ENCODE measurements around the gene KCND3.

The KCND3 gene

GRCh38 chr1:111836111-111836510 lies 153.4 kb downstream of the KCND3 start:
- H3K4me2 ChIP-seq (ENCODE audit: insufficient read depth, low read length, poor library complexity, severe bottlenecking), result no peak overlapping the region
- no peak overlapping the region for H3K18ac ChIP-seq (ENCODE audit: low read length)
- no peak for DNase-seq (ENCODE audit: low spot score)
- no peak overlapping the region for H2BK15ac ChIP-seq (ENCODE audit: low read length)
- peaks cover 0 to 2% of the 10 kb centered on the region in 2 donors for H3K4me1 ChIP-seq (ENCODE audit: control insufficient read depth in 2 of 2, insufficient read depth in 1 of 2, low read depth in 1 of 2, low read length in 2 of 2)
- no peak overlapping the region for H3K27ac ChIP-seq (replicated peaks; ENCODE audit: low read length)
- no peak overlapping the region for H2BK5ac ChIP-seq (ENCODE audit: low read length)
- no peak overlapping the region for H2BK12ac ChIP-seq (ENCODE audit: low read length)
- H3K36me3 ChIP-seq (replicated peaks in 1 of 2; ENCODE audit: control insufficient read depth in 2 of 2, insufficient read depth in 2 of 2, low read length in 2 of 2), result no peaks in the 10 kb centered on the region
- H2BK120ac ChIP-seq (ENCODE audit: low read depth, low read length), result no peak overlapping the region
- no peak overlapping the region for H4K8ac ChIP-seq (ENCODE audit: low read depth, low read length)
- H4K91ac ChIP-seq (ENCODE audit: low read depth, low read length, poor library complexity), result no peak overlapping the region
- H3K27me3 ChIP-seq (ENCODE audit: control insufficient read depth in 3 of 3, insufficient read depth in 3 of 3, low read depth in 1 of 3, low read length in 3 of 3), result no peaks in the 10 kb centered on the region
- no peak overlapping the region for H2AFZ ChIP-seq (ENCODE audit: low read length)
- no peaks in the 10 kb centered on the region for H3K9me3 ChIP-seq (replicated peaks in 1 of 2; ENCODE audit: control insufficient read depth in 2 of 2, insufficient read depth in 1 of 2, low read depth in 1 of 2, low read length in 2 of 2)
- H3K23ac ChIP-seq (ENCODE audit: low read depth, low read length, poor library complexity), result no peak overlapping the region
- H3K4me3 ChIP-seq (ENCODE audit: low read length in 2 of 2), result no peak overlapping the region
- no CpG with 5 or more reads among the region's 7 CpGs for WGBS, 2 donors (ENCODE audit: extremely low coverage in 2 of 2, insufficient read length in 2 of 2, insufficient replicate concordance in 1 of 2)
- H3K79me1 ChIP-seq (ENCODE audit: low read depth, low read length), result no peaks in the 10 kb centered on the region
- no peak overlapping the region for H3K4ac ChIP-seq (ENCODE audit: low read length)
- no peak overlapping the region for H3K9ac ChIP-seq (ENCODE audit: low read depth, low read length, poor library complexity)
- H3K14ac ChIP-seq (ENCODE audit: low read length), result no peak overlapping the region
- no peak overlapping the region for H2AK5ac ChIP-seq (ENCODE audit: low read depth, low read length)

GRCh38 chr1:111835514-111835913 lies 154.0 kb downstream of the KCND3 start:
- Histone ChIP-seq H3K18ac (ENCODE audit: low read length) (no peak overlapping the region), H3K9me3 (replicated peaks in 1 of 2; ENCODE audit: control insufficient read depth in 2 of 2, insufficient read depth in 1 of 2, low read depth in 1 of 2, low read length in 2 of 2) (no peaks in the 10 kb centered on the region), H3K4me3 (ENCODE audit: low read length in 2 of 2) (no peak overlapping the region), H2AFZ (ENCODE audit: low read length) (no peak overlapping the region), H3K27ac (replicated peaks; ENCODE audit: low read length) (no peak overlapping the region), H3K4me2 (ENCODE audit: insufficient read depth, low read length, poor library complexity, severe bottlenecking) (no peak overlapping the region), H4K8ac (ENCODE audit: low read depth, low read length) (no peak overlapping the region), H2BK120ac (ENCODE audit: low read depth, low read length) (no peak overlapping the region), H3K14ac (ENCODE audit: low read length) (no peak overlapping the region), H2BK15ac (ENCODE audit: low read length) (no peak overlapping the region), H3K4ac (ENCODE audit: low read length) (no peak overlapping the region), H4K91ac (ENCODE audit: low read depth, low read length, poor library complexity) (no peak overlapping the region), H3K36me3 (replicated peaks in 1 of 2; ENCODE audit: control insufficient read depth in 2 of 2, insufficient read depth in 2 of 2, low read length in 2 of 2) (no peaks in the 10 kb centered on the region), H2AK5ac (ENCODE audit: low read depth, low read length) (no peak overlapping the region), H3K9ac (ENCODE audit: low read depth, low read length, poor library complexity) (no peak overlapping the region), H3K27me3 (ENCODE audit: control insufficient read depth in 3 of 3, insufficient read depth in 3 of 3, low read depth in 1 of 3, low read length in 3 of 3) (no peaks in the 10 kb centered on the region), H2BK5ac (ENCODE audit: low read length) (no peak overlapping the region), H2BK12ac (ENCODE audit: low read length) (no peak overlapping the region), H3K23ac (ENCODE audit: low read depth, low read length, poor library complexity) (no peak overlapping the region), H3K79me1 (ENCODE audit: low read depth, low read length) (no peaks in the 10 kb centered on the region), H3K4me1 (ENCODE audit: control insufficient read depth in 2 of 2, insufficient read depth in 1 of 2, low read depth in 1 of 2, low read length in 2 of 2) (peaks cover 0 to 2% of the 10 kb centered on the region in 2 donors)
- no peak for DNase-seq (ENCODE audit: low spot score)
- WGBS, 2 donors (ENCODE audit: extremely low coverage in 2 of 2, insufficient read length in 2 of 2, insufficient replicate concordance in 1 of 2), result no CpG with 5 or more reads among the region's 3 CpGs

- no peak overlapping the region for H3K4me3 ChIP-seq (ENCODE audit: low read length in 2 of 2)
- no peak overlapping the region for H3K9ac ChIP-seq (ENCODE audit: low read depth, low read length, poor library complexity)
- H2BK120ac ChIP-seq (ENCODE audit: low read depth, low read length), result no peak overlapping the region
- no peak overlapping the region for H3K23ac ChIP-seq (ENCODE audit: low read depth, low read length, poor library complexity)
- no peak overlapping the region for H4K91ac ChIP-seq (ENCODE audit: low read depth, low read length, poor library complexity)
- no peaks in the 10 kb centered on the region for H3K9me3 ChIP-seq (replicated peaks in 1 of 2; ENCODE audit: control insufficient read depth in 2 of 2, insufficient read depth in 1 of 2, low read depth in 1 of 2, low read length in 2 of 2)
- no peak for DNase-seq (ENCODE audit: low spot score)
- no peak overlapping the region for H3K4me2 ChIP-seq (ENCODE audit: insufficient read depth, low read length, poor library complexity, severe bottlenecking)
- no peaks in the 10 kb centered on the region for H3K79me1 ChIP-seq (ENCODE audit: low read depth, low read length)
- no peak overlapping the region for H3K27ac ChIP-seq (replicated peaks; ENCODE audit: low read length)
- no peak overlapping the region for H4K8ac ChIP-seq (ENCODE audit: low read depth, low read length)
- H3K4ac ChIP-seq (ENCODE audit: low read length), result no peak overlapping the region
- no peaks in the 10 kb centered on the region for H3K27me3 ChIP-seq (ENCODE audit: control insufficient read depth in 3 of 3, insufficient read depth in 3 of 3, low read depth in 1 of 3, low read length in 3 of 3)
- no peak overlapping the region for H3K14ac ChIP-seq (ENCODE audit: low read length)
- WGBS, 2 donors (ENCODE audit: extremely low coverage in 2 of 2, insufficient read length in 2 of 2, insufficient replicate concordance in 1 of 2), result no CpG with 5 or more reads among the region's 5 CpGs
- H2AFZ ChIP-seq (ENCODE audit: low read length), result no peak overlapping the region
- H2AK5ac ChIP-seq (ENCODE audit: low read depth, low read length), result no peak overlapping the region
- peaks cover 0 to 2% of the 10 kb centered on the region in 2 donors for H3K4me1 ChIP-seq (ENCODE audit: control insufficient read depth in 2 of 2, insufficient read depth in 1 of 2, low read depth in 1 of 2, low read length in 2 of 2)
- no peak overlapping the region for H2BK12ac ChIP-seq (ENCODE audit: low read length)
- no peak overlapping the region for H2BK15ac ChIP-seq (ENCODE audit: low read length)
- H3K36me3 ChIP-seq (replicated peaks in 1 of 2; ENCODE audit: control insufficient read depth in 2 of 2, insufficient read depth in 2 of 2, low read length in 2 of 2), result no peaks in the 10 kb centered on the region
- H3K18ac ChIP-seq (ENCODE audit: low read length), result no peak overlapping the region
- no peak overlapping the region for H2BK5ac ChIP-seq (ENCODE audit: low read length)
Observed at GRCh38 chr1:111834956-111835355, 154.5 kb downstream of the KCND3 start.

- no CpG with 5 or more reads among the region's 4 CpGs for WGBS, 2 donors (ENCODE audit: extremely low coverage in 2 of 2, insufficient read length in 2 of 2, insufficient replicate concordance in 1 of 2)
- Histone ChIP-seq H3K4me1 (ENCODE audit: control insufficient read depth in 2 of 2, insufficient read depth in 1 of 2, low read depth in 1 of 2, low read length in 2 of 2) (peaks cover 0 to 2% of the 10 kb centered on the region in 2 donors), H3K36me3 (replicated peaks in 1 of 2; ENCODE audit: control insufficient read depth in 2 of 2, insufficient read depth in 2 of 2, low read length in 2 of 2) (no peaks in the 10 kb centered on the region)
Observed at GRCh38 chr1:111833334-111833733, 156.1 kb downstream of the KCND3 start.

More at GRCh38 chr1:111833334-111833733, 156.1 kb downstream of the KCND3 start:
- Histone ChIP-seq H3K79me1 (ENCODE audit: low read depth, low read length) (no peaks in the 10 kb centered on the region), H3K4ac (ENCODE audit: low read length) (no peak overlapping the region), H4K8ac (ENCODE audit: low read depth, low read length) (no peak overlapping the region), H2BK5ac (ENCODE audit: low read length) (no peak overlapping the region), H2BK120ac (ENCODE audit: low read depth, low read length) (no peak overlapping the region), H3K18ac (ENCODE audit: low read length) (no peak overlapping the region), H2BK15ac (ENCODE audit: low read length) (no peak overlapping the region), H2AFZ (ENCODE audit: low read length) (no peak overlapping the region), H3K4me2 (ENCODE audit: insufficient read depth, low read length, poor library complexity, severe bottlenecking) (no peak overlapping the region), H3K4me3 (ENCODE audit: low read length in 2 of 2) (no peak overlapping the region), H2BK12ac (ENCODE audit: low read length) (no peak overlapping the region), H2AK5ac (ENCODE audit: low read depth, low read length) (no peak overlapping the region), H4K91ac (ENCODE audit: low read depth, low read length, poor library complexity) (no peak overlapping the region), H3K14ac (ENCODE audit: low read length) (no peak overlapping the region), H3K23ac (ENCODE audit: low read depth, low read length, poor library complexity) (no peak overlapping the region), H3K27ac (replicated peaks; ENCODE audit: low read length) (no peak overlapping the region), H3K27me3 (ENCODE audit: control insufficient read depth in 3 of 3, insufficient read depth in 3 of 3, low read depth in 1 of 3, low read length in 3 of 3) (no peaks in the 10 kb centered on the region), H3K9me3 (replicated peaks in 1 of 2; ENCODE audit: control insufficient read depth in 2 of 2, insufficient read depth in 1 of 2, low read depth in 1 of 2, low read length in 2 of 2) (no peaks in the 10 kb centered on the region), H3K9ac (ENCODE audit: low read depth, low read length, poor library complexity) (no peak overlapping the region)
- peak; percentile 15 for DNase-seq (ENCODE audit: low spot score)

Measured in neuronal stem cell (in vitro differentiated cells).